Kidney (tissue), 14 donors: ENCODE measurements around the gene APOA5. TPM values are rescaled to one million over a fixed set of nuclear protein-coding genes. Genes with fewer than 3 reads are reported as not detected.

Source experiments
- DNase-seq, 5 donors: peaks; one replicate each; pipeline ENCODE4 v3.0.0-alpha.2; 2013 to 2020
- FAIRE-seq: peaks from 2 replicates; lab custom pipeline; 2012; peaks lifted over from hg19 to GRCh38; lab: Jason Lieb, UNC
- H3K27ac ChIP-seq, 2 donors: one replicate each; pipeline ENCODE4 v1.7.0; 2013; ENCODE audit warnings: low read depth in 2 of 2, low read length in 2 of 2, inconsistent platforms in 1 of 2
- H3K27me3 ChIP-seq: one replicate; pipeline ENCODE4 v1.7.1; 2013; ENCODE audit warnings: low read length, inconsistent platforms; ENCODE audit not compliant: control insufficient read depth, insufficient read depth
- H3K36me3 ChIP-seq, 3 donors: one replicate each; pipeline versions ENCODE4 v1.7.0 to v1.7.1; 2013; ENCODE audit warnings: low read length in 3 of 3, control low read depth in 1 of 3, inconsistent platforms in 1 of 3; ENCODE audit not compliant: insufficient read depth in 3 of 3, control insufficient read depth in 2 of 3
- H3K4me1 ChIP-seq, 3 donors: one replicate each; pipeline versions ENCODE4 v1.7.0 to v1.7.1; 2013; ENCODE audit warnings: low read length in 3 of 3, inconsistent platforms in 1 of 3, low read depth in 1 of 3; ENCODE audit not compliant: control insufficient read depth in 2 of 3, insufficient read depth in 2 of 3
- H3K4me3 ChIP-seq, 3 donors: one replicate each; pipeline versions ENCODE4 v1.7.0 to v1.8.1; 2013; ENCODE audit warnings: low read length in 3 of 3, control low read depth in 1 of 3, inconsistent platforms in 1 of 3
- H3K9ac ChIP-seq, 3 donors: one replicate each; pipeline versions ENCODE4 v1.7.0 to v1.7.1; 2013; ENCODE audit warnings: low read length in 3 of 3, control low read depth in 1 of 3, inconsistent platforms in 1 of 3
- H3K9me3 ChIP-seq, 3 donors: one replicate each; pipeline versions ENCODE4 v1.7.0 to v1.7.1; 2013; ENCODE audit warnings: low read length in 3 of 3, control low read depth in 1 of 3, inconsistent platforms in 1 of 3; ENCODE audit not compliant: control insufficient read depth in 2 of 3, insufficient read depth in 1 of 3
- intact Hi-C: fragments of 100-400 bp; cut with DNase I; formaldehyde crosslinking; loops from one replicate; pipeline ENCODE4 v1.11.1; 2022
- polyA plus RNA-seq: library from polyadenylated mRNA; stranded (reverse); fragments of 350-450 nt; fragmentation: Illumina TruSeq; extraction: RNeasy Lipid Tissue Mini Kit (QIAGEN cat#74804); gene quantifications from one replicate; pipeline ENCODE4 v1.2.3, GENCODE V29; 2014; ENCODE audit warnings: low read depth, low replicate concordance; ENCODE audit not compliant: insufficient read depth
- total RNA-seq: library from RNA; stranded (reverse); fragmentation: NEBNext Ultra II Directional; extraction: Animal tissue kit (Norgen Biotek cat#: 25700); gene quantifications from one replicate; pipeline ENCODE4 v1.2.1, GENCODE V29; 2021
- TF ChIP-seq, protein P1 (sequence below): IDR thresholded peaks from 3 replicates; pipeline ENCODE4 v1.5.1; 2012; ENCODE audit warnings: mild to moderate bottlenecking, moderate library complexity, borderline replicate concordance; ENCODE audit not compliant: insufficient read depth; ENCODE audit errors: extremely low read depth
- donor health status: control.
- donor health status: control.
- donor health status: control.
- donor health status: control.
- donor health status: control.
- donor health status: DM: yes; HTN: yes; CAD: no.
- donor health status: Normal renal cell carcinoma (clear cell type).

The APOA5 gene
- total and polyA plus RNA-seq, 2 donors from 2014 or later: not detected

DNA sequence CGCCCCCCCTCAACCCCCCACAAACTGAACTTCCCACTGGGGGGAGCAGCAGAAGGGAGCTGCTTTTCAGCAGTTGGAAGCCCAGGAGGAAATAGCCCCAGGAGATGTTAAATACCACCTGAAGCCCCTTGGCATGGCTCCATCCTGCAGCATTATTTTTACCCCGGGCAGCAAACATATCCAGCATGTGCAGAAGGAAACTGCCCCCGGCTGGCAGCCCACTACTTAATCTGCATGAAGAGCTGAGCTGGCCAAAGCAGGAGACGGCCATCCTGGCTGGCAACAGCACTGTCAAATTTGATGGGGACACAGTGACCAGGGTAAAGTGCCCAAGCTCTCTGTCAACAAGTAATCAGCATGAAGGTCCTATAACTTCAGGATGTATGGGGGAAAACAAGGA, 50.9 kb downstream of the APOA5 start:
- peaks cover 0 to 3% (median 0%) of the 10 kb centered on the region in 3 donors for H3K36me3 ChIP-seq
- H3K4me3 ChIP-seq: no peak overlapping the region
- TF ChIP-seq, protein P1, sequence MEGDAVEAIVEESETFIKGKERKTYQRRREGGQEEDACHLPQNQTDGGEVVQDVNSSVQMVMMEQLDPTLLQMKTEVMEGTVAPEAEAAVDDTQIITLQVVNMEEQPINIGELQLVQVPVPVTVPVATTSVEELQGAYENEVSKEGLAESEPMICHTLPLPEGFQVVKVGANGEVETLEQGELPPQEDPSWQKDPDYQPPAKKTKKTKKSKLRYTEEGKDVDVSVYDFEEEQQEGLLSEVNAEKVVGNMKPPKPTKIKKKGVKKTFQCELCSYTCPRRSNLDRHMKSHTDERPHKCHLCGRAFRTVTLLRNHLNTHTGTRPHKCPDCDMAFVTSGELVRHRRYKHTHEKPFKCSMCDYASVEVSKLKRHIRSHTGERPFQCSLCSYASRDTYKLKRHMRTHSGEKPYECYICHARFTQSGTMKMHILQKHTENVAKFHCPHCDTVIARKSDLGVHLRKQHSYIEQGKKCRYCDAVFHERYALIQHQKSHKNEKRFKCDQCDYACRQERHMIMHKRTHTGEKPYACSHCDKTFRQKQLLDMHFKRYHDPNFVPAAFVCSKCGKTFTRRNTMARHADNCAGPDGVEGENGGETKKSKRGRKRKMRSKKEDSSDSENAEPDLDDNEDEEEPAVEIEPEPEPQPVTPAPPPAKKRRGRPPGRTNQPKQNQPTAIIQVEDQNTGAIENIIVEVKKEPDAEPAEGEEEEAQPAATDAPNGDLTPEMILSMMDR: no peak
- FAIRE-seq (no peak), DNase-seq (no peak)
- no peak overlapping the region for H3K9ac ChIP-seq
- H3K4me1 ChIP-seq: no peaks in the 10 kb centered on the region
- intact Hi-C loops: no loop called here
- H3K27me3 ChIP-seq: no peaks in the 10 kb centered on the region
- H3K9me3 ChIP-seq: no peaks in the 10 kb centered on the region
- H3K27ac ChIP-seq: no peak overlapping the region

Other genes with a start within 250 kb of the APOA5 start
- 14.1 TPM for gene BUD13, start 18.9 kb downstream of the APOA5 start, total RNA-seq
- 11.7 TPM for gene BUD13, start 18.9 kb downstream of the APOA5 start, polyA plus RNA-seq
- gene ZPR1, start 3.9 kb downstream of the APOA5 start, total RNA-seq: 40.2 TPM
- gene ZPR1, start 3.9 kb downstream of the APOA5 start, polyA plus RNA-seq: 30.0 TPM
- not detected for gene APOA4, start 31.4 kb upstream of the APOA5 start, total RNA-seq
- 0.80 TPM for gene APOA4, start 31.4 kb upstream of the APOA5 start, polyA plus RNA-seq
- not detected for gene APOC3, start 38.0 kb upstream of the APOA5 start, total RNA-seq
- gene APOC3, start 38.0 kb upstream of the APOA5 start, polyA plus RNA-seq: 35.6 TPM
- gene APOA1, start 45.7 kb upstream of the APOA5 start, total RNA-seq: not detected
- gene APOA1, start 45.7 kb upstream of the APOA5 start, polyA plus RNA-seq: 2.0 TPM